Kidney (tissue), 14 donors: ENCODE data around the gene ATP2A3. TPM values are rescaled to one million over a fixed set of nuclear protein-coding genes. Genes with fewer than 3 reads are reported as not detected.
"Not testable (repeated sequence)": the region's sequence is repeated elsewhere in the genome, so short reads cannot be mapped to it uniquely, and the experiment has no call there.

Source experiments
- DNase-seq, 5 donors: peaks; one replicate each; pipeline ENCODE4 v3.0.0-alpha.2; 2013 to 2020
- FAIRE-seq: peaks from 2 replicates; lab custom pipeline; 2012; peaks lifted over from hg19 to GRCh38; lab: Jason Lieb, UNC
- H3K27ac ChIP-seq, 2 donors: one replicate each; pipeline ENCODE4 v1.7.0; 2013; ENCODE audit warnings: low read depth in 2 of 2, low read length in 2 of 2, inconsistent platforms in 1 of 2
- H3K27me3 ChIP-seq: one replicate; pipeline ENCODE4 v1.7.1; 2013; ENCODE audit warnings: low read length, inconsistent platforms; ENCODE audit not compliant: control insufficient read depth, insufficient read depth
- H3K36me3 ChIP-seq, 3 donors: one replicate each; pipeline versions ENCODE4 v1.7.0 to v1.7.1; 2013; ENCODE audit warnings: low read length in 3 of 3, control low read depth in 1 of 3, inconsistent platforms in 1 of 3; ENCODE audit not compliant: insufficient read depth in 3 of 3, control insufficient read depth in 2 of 3
- H3K4me1 ChIP-seq, 3 donors: one replicate each; pipeline versions ENCODE4 v1.7.0 to v1.7.1; 2013; ENCODE audit warnings: low read length in 3 of 3, inconsistent platforms in 1 of 3, low read depth in 1 of 3; ENCODE audit not compliant: control insufficient read depth in 2 of 3, insufficient read depth in 2 of 3
- H3K4me3 ChIP-seq, 3 donors: one replicate each; pipeline versions ENCODE4 v1.7.0 to v1.8.1; 2013; ENCODE audit warnings: low read length in 3 of 3, control low read depth in 1 of 3, inconsistent platforms in 1 of 3
- H3K9ac ChIP-seq, 3 donors: one replicate each; pipeline versions ENCODE4 v1.7.0 to v1.7.1; 2013; ENCODE audit warnings: low read length in 3 of 3, control low read depth in 1 of 3, inconsistent platforms in 1 of 3
- H3K9me3 ChIP-seq, 3 donors: one replicate each; pipeline versions ENCODE4 v1.7.0 to v1.7.1; 2013; ENCODE audit warnings: low read length in 3 of 3, control low read depth in 1 of 3, inconsistent platforms in 1 of 3; ENCODE audit not compliant: control insufficient read depth in 2 of 3, insufficient read depth in 1 of 3
- CTCF ChIP-seq: IDR thresholded peaks from 3 replicates; pipeline ENCODE4 v1.5.1; 2012; ENCODE audit warnings: mild to moderate bottlenecking, moderate library complexity, borderline replicate concordance; ENCODE audit not compliant: insufficient read depth; ENCODE audit errors: extremely low read depth
- intact Hi-C: fragments of 100-400 bp; cut with DNase I; formaldehyde crosslinking; loops from one replicate; pipeline ENCODE4 v1.11.1; 2022
- polyA plus RNA-seq: library from polyadenylated mRNA; stranded (reverse); fragments of 350-450 nt; fragmentation: Illumina TruSeq; extraction: RNeasy Lipid Tissue Mini Kit (QIAGEN cat#74804); gene quantifications from one replicate; pipeline ENCODE4 v1.2.3, GENCODE V29; 2014; ENCODE audit warnings: low read depth, low replicate concordance; ENCODE audit not compliant: insufficient read depth
- total RNA-seq: library from RNA; stranded (reverse); fragmentation: NEBNext Ultra II Directional; extraction: Animal tissue kit (Norgen Biotek cat#: 25700); gene quantifications from one replicate; pipeline ENCODE4 v1.2.1, GENCODE V29; 2021
- donor health status: control.
- donor health status: control.
- donor health status: control.
- donor health status: control.
- donor health status: control.
- donor health status: DM: yes; HTN: yes; CAD: no.
- donor health status: Normal renal cell carcinoma (clear cell type).

The ATP2A3 gene
- total and polyA plus RNA-seq, 2 donors from 2014 or later: 9.4 to 52.1 TPM

GRCh38 chr17:3993493-3994220 lies 29.4 kb upstream of the ATP2A3 start:
- H3K9me3 ChIP-seq: peaks cover 0 to 2% (median 0%) of the 10 kb centered on the region in 3 donors
- no peak for TF ChIP-seq CTCF
- DNase-seq (no peak), FAIRE-seq (no peak)
- no peak overlapping the region for H3K4me3 ChIP-seq
- no peaks in the 10 kb centered on the region for H3K36me3 ChIP-seq
- H3K4me1 ChIP-seq: peaks cover 0 to 4% (median 4%) of the 10 kb centered on the region in 3 donors
- no peaks in the 10 kb centered on the region for H3K27me3 ChIP-seq
- intact Hi-C loops: no loop called here
- H3K27ac ChIP-seq: no peak overlapping the region
- H3K9ac ChIP-seq: no peak overlapping the region

DNA sequence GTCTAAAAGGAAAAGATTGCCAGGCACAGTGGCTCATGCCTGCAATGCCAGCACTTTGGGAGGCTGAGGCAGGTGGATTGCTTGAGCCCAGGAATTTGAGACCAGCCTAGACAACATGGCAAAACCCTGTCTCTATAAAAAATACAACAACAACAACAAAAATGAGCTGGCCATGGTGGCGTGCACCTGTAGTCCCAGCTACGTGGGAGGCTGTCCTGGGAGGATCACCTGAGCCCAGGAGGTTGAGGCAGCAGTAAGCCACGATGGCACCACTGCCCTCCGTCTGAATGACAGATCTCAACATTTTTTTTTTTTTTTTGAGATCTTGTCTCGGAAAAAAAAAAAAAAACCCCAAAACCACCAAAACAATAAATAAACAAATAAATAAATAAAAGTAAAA lies 28.1 kb upstream of the ATP2A3 start:
- no peak overlapping the region for H3K9ac ChIP-seq
- no peak overlapping the region for H3K27ac ChIP-seq
- FAIRE-seq (no peak), DNase-seq (no peak)
- intact Hi-C loops: no loop called here
- H3K27me3 ChIP-seq: no peaks in the 10 kb centered on the region
- H3K9me3 ChIP-seq: peaks cover 0 to 2% (median 0%) of the 10 kb centered on the region in 3 donors
- H3K4me3 ChIP-seq: no peak overlapping the region
- no peak for TF ChIP-seq CTCF
- no peaks in the 10 kb centered on the region for H3K36me3 ChIP-seq
- peaks cover 0 to 4% (median 4%) of the 10 kb centered on the region in 3 donors for H3K4me1 ChIP-seq

GRCh38 chr17:3991699-3992098 lies 27.5 kb upstream of the ATP2A3 start:
- H3K27ac ChIP-seq, intact Hi-C loops, FAIRE-seq, H3K9me3 ChIP-seq, H3K9ac ChIP-seq, H3K4me3 ChIP-seq, H3K27me3 ChIP-seq, H3K36me3 ChIP-seq, DNase-seq, H3K4me1 ChIP-seq: not testable (repeated sequence)

DNA sequence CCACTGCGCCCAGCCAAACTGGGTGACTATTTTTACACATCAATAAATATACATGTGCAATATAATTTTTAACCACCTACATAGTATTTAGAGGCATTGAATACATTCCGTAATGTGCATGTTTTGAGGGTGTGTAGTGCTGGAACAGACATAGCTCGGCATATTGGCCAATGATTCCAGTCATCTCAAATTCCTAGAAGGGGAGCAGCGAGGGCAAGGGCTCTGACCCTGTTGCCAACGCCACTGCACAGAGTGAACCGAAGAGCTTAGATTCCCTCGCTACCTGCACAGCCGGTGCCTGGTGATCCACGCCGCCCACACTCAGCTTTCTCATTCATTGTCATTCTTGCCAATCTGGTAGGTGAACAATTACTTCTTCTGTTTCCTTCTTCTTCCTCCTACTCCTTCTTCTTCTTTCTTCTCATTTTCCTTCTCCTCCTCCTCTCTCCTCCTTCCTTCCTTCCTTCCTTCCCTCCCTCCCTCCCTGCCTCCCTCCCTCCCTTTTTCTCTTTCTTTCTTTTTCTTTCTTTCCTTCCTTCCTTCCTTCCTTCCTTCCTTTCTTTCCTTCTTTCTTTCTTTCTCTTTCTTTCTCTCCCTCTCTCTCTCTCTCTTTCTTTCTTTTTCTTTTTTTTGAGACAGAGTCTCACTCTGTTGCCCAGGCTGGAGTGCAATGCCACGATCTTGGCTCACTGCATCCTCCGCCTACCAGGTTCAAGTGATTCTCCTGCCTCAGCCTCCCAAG lies 26.3 kb upstream of the ATP2A3 start:
- TF ChIP-seq CTCF: no peak

More for the DNA sequence above, 26.3 kb upstream of the ATP2A3 start:
- FAIRE-seq: no peak
- Histone ChIP-seq H3K27ac (no peak overlapping the region), H3K9me3 (peaks cover 0 to 2% (median 0%) of the 10 kb centered on the region in 3 donors), H3K27me3 (no peaks in the 10 kb centered on the region), H3K4me3 (no peak overlapping the region), H3K4me1 (peaks cover 0 to 13% (median 4%) of the 10 kb centered on the region in 3 donors), H3K36me3 (no peaks in the 10 kb centered on the region), H3K9ac (no peak overlapping the region)
- DNase-seq: peak in 1 of 5 donors; percentile 17
- intact Hi-C loops: no loop called here
